Measurements from ENCODE around the gene NEU3. TPM values are rescaled to one million over a fixed set of nuclear protein-coding genes. Genes with fewer than 3 reads are reported as not detected.

NEU3 gene
- total RNA-seq, 1 experiment from 2014 or later: 29.0 TPM

- DNase-seq (ENCODE audit: low read depth, low spot score): no peak
- peaks cover 17% of the 10 kb centered on the region for H3K36me3 ChIP-seq (ENCODE audit: control insufficient read depth, insufficient read depth, low read length)
- H3K9me3 ChIP-seq (ENCODE audit: control insufficient read depth, insufficient read depth, low read depth, low read length): no peaks in the 10 kb centered on the region
- no peaks in the 10 kb centered on the region for H3K27me3 ChIP-seq (ENCODE audit: control insufficient read depth, insufficient read depth, low read length)
- intact Hi-C loops (cut with micrococcal nuclease; ENCODE audit: unreplicated experiment) (no loop called here), in situ Hi-C loops (cut with HindIII; ENCODE audit: low pct_unique_long_range_greater_than_20kb, low sequenced_read_pairs) (loop anchor here (25.0 kb wide), 2 partner anchors 110 to 235 kb away; partner anchors contain the start of gene TPBGL)
- H3K27ac ChIP-seq (ENCODE audit: low read length): no peak overlapping the region
- no peaks in the 10 kb centered on the region for H3K4me1 ChIP-seq (ENCODE audit: control insufficient read depth, insufficient read depth, low read length)
- no peak for ATAC-seq
- H3K4me3 ChIP-seq (ENCODE audit: low read depth in 2 of 2, low read length in 2 of 2): no peak overlapping the region
- TF ChIP-seq TCF7L2 (IDR thresholded peaks at IDR 0.05; ENCODE audit: low read depth, low read length) (no peak), SIN3A (IDR thresholded peaks at IDR 0.05; ENCODE audit: borderline replicate concordance, insufficient read depth, low read depth, low read length) (no peak), CTCF (IDR thresholded peaks at IDR 0.05) (no peak), POLR2AphosphoS5 (IDR thresholded peaks at IDR 0.05; ENCODE audit: low read depth, low read length) (no peak), REST (IDR thresholded peaks at IDR 0.05; ENCODE audit: insufficient read depth in 1 of 2, low read depth in 2 of 2, low read length in 1 of 2) (no peak)
- ChIA-PET CTCF (no interaction called here), POLR2A (no interaction called here)
- no TSS peak for BruUV-seq (replicated peaks)
Observed at GRCh38 chr11:75002516-75002915, 13.8 kb downstream of the NEU3 start.

GRCh38 chr11:75004215-75004614, 15.5 kb downstream of the NEU3 start:
- ChIA-PET POLR2A (no interaction called here), CTCF (no interaction called here)
- ATAC-seq (no peak), DNase-seq (ENCODE audit: low read depth, low spot score) (no peak)
- H3K4me3 ChIP-seq (ENCODE audit: low read depth in 2 of 2, low read length in 2 of 2): no peak overlapping the region
- no peaks in the 10 kb centered on the region for H3K27me3 ChIP-seq (ENCODE audit: control insufficient read depth, insufficient read depth, low read length)
- peaks cover 22% of the 10 kb centered on the region for H3K36me3 ChIP-seq (ENCODE audit: control insufficient read depth, insufficient read depth, low read length)
- TF ChIP-seq CTCF (IDR thresholded peaks at IDR 0.05): no peak
- no peak for TF ChIP-seq REST (IDR thresholded peaks at IDR 0.05; ENCODE audit: insufficient read depth in 1 of 2, low read depth in 2 of 2, low read length in 1 of 2)
- TF ChIP-seq POLR2AphosphoS5 (IDR thresholded peaks at IDR 0.05; ENCODE audit: low read depth, low read length): no peak
- no peak for TF ChIP-seq SIN3A (IDR thresholded peaks at IDR 0.05; ENCODE audit: borderline replicate concordance, insufficient read depth, low read depth, low read length)
- no peak for TF ChIP-seq TCF7L2 (IDR thresholded peaks at IDR 0.05; ENCODE audit: low read depth, low read length)
- in situ Hi-C loops (cut with HindIII; ENCODE audit: low pct_unique_long_range_greater_than_20kb, low sequenced_read_pairs): loop anchor here (25.0 kb wide), 2 partner anchors 108 to 233 kb away; partner anchors contain the start of gene TPBGL
- intact Hi-C loops (cut with micrococcal nuclease; ENCODE audit: unreplicated experiment): no loop called here
- no peaks in the 10 kb centered on the region for H3K9me3 ChIP-seq (ENCODE audit: control insufficient read depth, insufficient read depth, low read depth, low read length)
- no TSS peak for BruUV-seq (replicated peaks)
- no peaks in the 10 kb centered on the region for H3K4me1 ChIP-seq (ENCODE audit: control insufficient read depth, insufficient read depth, low read length)
- H3K27ac ChIP-seq (ENCODE audit: low read length): no peak overlapping the region

Data from Panc1 (cell line).